IgD-negative memory B cell (primary cell): ENCODE data around the gene KRTAP2-4. TPM values are rescaled to one million over a fixed set of nuclear protein-coding genes. Genes with fewer than 3 reads are reported as not detected.
"Not testable (repeated sequence)": the region's sequence is repeated elsewhere in the genome, so short reads cannot be mapped to it uniquely, and the experiment has no call there.

Experiments used
- H3K27ac Mint-ChIP-seq, 3 donors: one replicate each; pipeline ENCODE4 v1.8.0; 2020 to 2022; ENCODE audit warnings: mild to moderate bottlenecking in 3 of 3, mixed read lengths in 3 of 3, moderate library complexity in 1 of 3
- H3K27me3 Mint-ChIP-seq: one replicate; pipeline ENCODE4 v1.8.0; 2021; ENCODE audit warnings: mixed read lengths
- H3K36me3 Mint-ChIP-seq: one replicate; pipeline ENCODE4 v1.8.0; 2020; ENCODE audit warnings: mild to moderate bottlenecking, mixed read lengths
- H3K4me1 Mint-ChIP-seq, 3 donors: one replicate each; pipeline ENCODE4 v1.8.0; 2020 to 2022; ENCODE audit warnings: mixed read lengths in 3 of 3, mild to moderate bottlenecking in 1 of 3
- H3K4me3 Mint-ChIP-seq, 4 donors: one replicate each; pipeline ENCODE4 v1.8.0; 2020 to 2022; ENCODE audit warnings: mild to moderate bottlenecking in 4 of 4, mixed read lengths in 4 of 4, moderate library complexity in 3 of 4
- H3K9me3 Mint-ChIP-seq, 3 donors: one replicate each; pipeline ENCODE4 v1.8.0; 2020 to 2021; ENCODE audit warnings: mixed read lengths in 3 of 3, mild to moderate bottlenecking in 1 of 3
- polyA plus RNA-seq: library from polyadenylated mRNA; unstranded; fragments of 300-500 nt; fragmentation: Illumina TruSeq; gene quantifications from one replicate; pipeline ENCODE4 v1.2.3, GENCODE V29; 2021

Gene KRTAP2-4
- polyA plus RNA-seq, 1 donor from 2014 or later, result not detected

DNA sequence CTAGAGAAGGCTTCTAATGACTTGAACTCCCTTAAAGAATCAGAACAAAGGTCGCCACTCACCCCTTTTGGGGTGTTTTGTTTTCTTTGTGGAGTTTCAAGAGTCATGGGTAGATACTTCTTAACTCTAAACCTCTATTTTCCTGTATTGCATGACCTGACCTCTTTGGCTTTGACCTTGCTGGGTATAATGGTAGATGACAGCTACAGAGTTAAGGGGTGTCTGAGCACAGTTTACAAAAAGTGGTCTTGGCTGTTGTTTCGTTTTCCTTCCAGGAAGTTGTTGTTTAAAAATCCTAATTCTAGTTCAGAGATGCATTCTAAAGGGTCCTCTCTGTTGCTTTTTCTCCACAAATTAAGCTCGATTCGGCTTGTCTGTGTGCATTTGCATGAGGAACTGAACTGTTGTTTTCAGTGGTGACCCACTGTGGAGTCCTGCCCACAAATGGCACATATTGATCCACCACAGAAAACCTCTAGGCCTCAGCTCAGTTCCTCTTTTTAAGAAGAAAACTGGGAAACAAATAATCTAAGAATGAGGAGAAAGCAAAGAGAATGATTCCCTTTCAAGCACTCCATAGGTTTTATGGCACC is 23.2 kb upstream of the KRTAP2-4 start:
- H3K4me3 Mint-ChIP-seq, H3K9me3 Mint-ChIP-seq, H3K36me3 Mint-ChIP-seq, H3K4me1 Mint-ChIP-seq, H3K27ac Mint-ChIP-seq: not testable (repeated sequence)
- peaks cover 14% of the 10 kb centered on the region for H3K27me3 Mint-ChIP-seq

- H3K27me3 Mint-ChIP-seq, result peaks cover 16% of the 10 kb centered on the region
- not testable (repeated sequence) for H3K4me1 Mint-ChIP-seq, H3K36me3 Mint-ChIP-seq, H3K4me3 Mint-ChIP-seq, H3K9me3 Mint-ChIP-seq
- peak within 1 kb of the TSS in 1 of 3 donors; percentile 6 for H3K27ac Mint-ChIP-seq
These were observed 18.6 kb upstream of the KRTAP2-4 start, which contains the start of gene KRTAP4-7 for GRCh38 chr17:41084100-41084856. Gene KRTAP4-7, plus strand, starts transcription at chr17:41084150. Its CDS starts 57 bp downstream, at chr17:41084207.

- H3K4me3 Mint-ChIP-seq, H3K9me3 Mint-ChIP-seq, H3K27ac Mint-ChIP-seq, H3K36me3 Mint-ChIP-seq, H3K4me1 Mint-ChIP-seq: not testable (repeated sequence)
- peaks cover 17% of the 10 kb centered on the region for H3K27me3 Mint-ChIP-seq
These were observed 17.7 kb upstream of the KRTAP2-4 start for GRCh38 chr17:41083427-41083826.

GRCh38 chr17:41082626-41083025 is 16.9 kb upstream of the KRTAP2-4 start:
- peaks cover 16% of the 10 kb centered on the region for H3K27me3 Mint-ChIP-seq
- H3K36me3 Mint-ChIP-seq, result no peaks in the 10 kb centered on the region
- H3K4me1 Mint-ChIP-seq, result no peaks in the 10 kb centered on the region
- no peak overlapping the region for H3K27ac Mint-ChIP-seq
- peaks cover 0 to 5% (median 0%) of the 10 kb centered on the region in 3 donors for H3K9me3 Mint-ChIP-seq
- no peak overlapping the region for H3K4me3 Mint-ChIP-seq

GRCh38 chr17:41076788-41077187 is 11.1 kb upstream of the KRTAP2-4 start:
- Mint-ChIP-seq H3K4me1 (no peaks in the 10 kb centered on the region), H3K27me3 (peaks cover 9% of the 10 kb centered on the region), H3K4me3 (no peak overlapping the region), H3K9me3 (peaks cover 0 to 5% (median 0%) of the 10 kb centered on the region in 3 donors), H3K36me3 (no peaks in the 10 kb centered on the region), H3K27ac (no peak overlapping the region)

DNA sequence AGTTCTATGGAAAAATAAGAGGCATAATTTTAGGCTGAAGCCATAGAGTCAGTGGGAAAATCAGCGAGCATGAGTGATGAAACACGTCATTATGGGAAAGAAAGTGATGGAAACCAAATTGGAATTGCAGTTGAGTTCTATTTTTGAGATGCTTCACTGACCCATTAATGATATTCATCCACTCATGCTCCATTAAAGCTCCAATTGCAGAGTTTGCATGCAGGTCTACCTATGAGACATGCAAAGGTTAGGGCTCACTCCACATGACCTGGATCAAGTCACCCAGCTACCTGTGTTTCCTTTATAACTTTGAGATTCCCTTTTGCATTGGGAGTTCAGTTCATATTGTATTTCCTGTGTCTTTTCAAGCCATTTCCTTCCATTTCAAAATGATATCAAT is 8.0 kb upstream of the KRTAP2-4 start:
- Mint-ChIP-seq H3K4me3 (no peak overlapping the region), H3K4me1 (no peaks in the 10 kb centered on the region), H3K27ac (no peak overlapping the region)

DNA sequence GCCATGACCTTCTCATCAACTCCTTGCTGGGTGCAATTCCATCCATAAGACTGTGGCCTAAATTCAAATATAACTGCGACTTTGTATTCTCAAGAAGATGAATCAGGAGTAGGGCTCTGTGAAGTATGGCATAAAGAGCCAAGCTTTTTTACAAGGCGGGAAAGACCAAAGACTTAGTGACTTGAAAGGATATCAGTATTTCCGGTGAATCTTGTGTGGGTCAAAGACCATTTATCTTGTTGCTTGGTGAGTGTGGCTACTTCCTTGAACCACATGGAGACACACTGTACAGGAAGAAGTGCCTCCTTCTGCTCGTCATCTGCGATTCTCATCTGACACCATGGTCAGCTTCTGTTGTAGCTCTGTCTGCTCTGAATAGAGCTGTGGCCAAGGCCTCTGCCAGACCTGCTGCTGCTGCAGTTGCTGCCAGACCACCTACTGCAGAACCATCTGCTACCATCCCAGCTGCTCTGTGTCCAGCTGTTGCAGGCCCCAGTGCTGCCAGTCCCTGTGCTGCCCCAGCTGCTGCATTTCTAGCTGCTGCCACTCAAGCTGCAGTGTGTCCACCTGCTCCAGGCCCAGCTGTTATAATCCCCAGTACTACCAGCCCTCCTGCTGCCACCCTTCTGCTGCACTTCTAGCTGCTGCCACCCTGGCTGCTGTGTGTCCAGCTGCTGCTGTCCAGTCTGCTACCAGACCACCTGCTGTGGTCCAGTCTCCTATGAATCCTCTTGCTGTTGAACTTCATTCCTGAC is 6.1 kb upstream of the KRTAP2-4 start:
- H3K9me3 Mint-ChIP-seq, result peaks cover 0 to 5% (median 2%) of the 10 kb centered on the region in 3 donors
- no peaks in the 10 kb centered on the region for H3K4me1 Mint-ChIP-seq
- peaks cover 5% of the 10 kb centered on the region for H3K27me3 Mint-ChIP-seq
- H3K36me3 Mint-ChIP-seq, result no peaks in the 10 kb centered on the region
- H3K27ac Mint-ChIP-seq, result no peak overlapping the region
- H3K4me3 Mint-ChIP-seq, result peak overlapping the region in 1 of 4 donors; percentile 40

More for the DNA sequence above, 8.0 kb upstream of the KRTAP2-4 start:
- Mint-ChIP-seq H3K27me3 (peaks cover 5% of the 10 kb centered on the region), H3K36me3 (no peaks in the 10 kb centered on the region), H3K9me3 (peaks cover 0 to 5% (median 2%) of the 10 kb centered on the region in 3 donors)

DNA sequence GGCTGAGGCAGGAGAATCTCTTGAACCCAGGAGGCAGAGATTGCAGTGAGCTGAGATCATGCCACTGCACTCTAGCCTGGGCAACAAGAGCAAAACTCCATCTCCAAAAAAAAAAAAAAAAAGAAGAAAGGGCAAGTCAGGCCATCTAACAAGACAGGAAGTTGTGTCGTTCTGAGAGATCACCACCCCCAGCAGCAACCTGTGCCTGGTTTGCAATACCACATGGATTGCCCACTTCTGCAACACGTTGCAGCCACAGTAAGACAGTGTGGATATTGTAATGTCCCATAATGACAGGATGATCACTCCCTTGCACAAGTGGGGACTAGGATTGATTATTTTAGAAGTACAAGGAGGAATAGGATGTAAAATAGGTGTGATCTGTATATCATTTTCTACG is 3.4 kb upstream of the KRTAP2-4 start:
- Mint-ChIP-seq H3K36me3 (no peaks in the 10 kb centered on the region), H3K27ac (no peak overlapping the region), H3K27me3 (no peaks in the 10 kb centered on the region), H3K4me1 (no peaks in the 10 kb centered on the region), H3K4me3 (no peak overlapping the region), H3K9me3 (peaks cover 0 to 2% (median 0%) of the 10 kb centered on the region in 3 donors)

GRCh38 chr17:41067281-41067680 is 1.6 kb upstream of the KRTAP2-4 start:
- Mint-ChIP-seq H3K4me1 (no peaks in the 10 kb centered on the region), H3K27ac (no peak overlapping the region), H3K9me3 (peaks cover 0 to 2% (median 0%) of the 10 kb centered on the region in 3 donors), H3K27me3 (no peaks in the 10 kb centered on the region), H3K4me3 (no peak overlapping the region), H3K36me3 (no peaks in the 10 kb centered on the region)

- H3K4me3 Mint-ChIP-seq, H3K9me3 Mint-ChIP-seq, H3K4me1 Mint-ChIP-seq, H3K27ac Mint-ChIP-seq, H3K27me3 Mint-ChIP-seq, H3K36me3 Mint-ChIP-seq: not testable (repeated sequence)
These were observed 526 bp downstream of the KRTAP2-4 start for GRCh38 chr17:41065016-41065689.

DNA sequence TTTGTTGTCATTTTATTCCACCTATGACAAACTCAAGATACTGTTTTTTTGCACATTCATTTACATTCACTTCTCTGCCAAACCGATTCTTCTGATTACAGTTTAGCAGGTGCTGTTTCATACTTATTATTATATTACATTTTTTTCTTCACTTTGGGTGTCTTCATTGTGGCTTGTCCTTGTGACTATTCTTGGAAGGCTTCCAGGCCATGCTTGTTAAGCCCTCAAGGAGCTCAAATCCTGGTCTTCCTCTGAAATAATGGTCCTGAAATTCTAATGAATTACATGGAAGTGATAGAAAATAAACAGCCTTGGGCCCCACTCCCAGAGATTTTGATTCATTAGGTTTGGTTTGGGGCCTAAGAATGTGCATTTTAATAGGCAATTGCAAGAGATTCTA is 1.4 kb downstream of the KRTAP2-4 start:
- Mint-ChIP-seq H3K36me3 (no peaks in the 10 kb centered on the region), H3K4me3 (no peak overlapping the region), H3K27ac (no peak overlapping the region)

DNA sequence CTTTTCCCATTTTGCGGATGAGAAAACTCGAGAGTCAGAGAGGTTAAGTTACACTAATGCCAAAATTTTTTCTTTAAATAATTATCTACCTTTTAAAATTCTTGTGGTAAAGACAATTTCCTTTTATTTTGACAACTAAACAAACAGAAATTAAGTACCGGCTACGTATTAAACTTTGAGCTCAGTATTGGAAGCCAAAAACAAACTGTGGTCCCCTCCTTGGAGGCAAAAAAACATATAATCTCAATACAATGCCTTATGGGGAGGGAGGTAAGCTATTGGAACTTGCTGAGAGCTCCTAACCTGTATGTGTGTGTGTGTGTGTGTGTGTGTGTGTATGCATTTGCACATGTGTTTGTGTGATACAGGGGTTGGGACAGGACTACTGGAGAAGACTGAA is 2.2 kb downstream of the KRTAP2-4 start:
- Mint-ChIP-seq H3K36me3 (no peaks in the 10 kb centered on the region), H3K4me1 (no peaks in the 10 kb centered on the region), H3K4me3 (no peak overlapping the region), H3K9me3 (no peaks in the 10 kb centered on the region), H3K27me3 (peaks cover 16% of the 10 kb centered on the region), H3K27ac (no peak overlapping the region)

More for the DNA sequence above, 1.4 kb downstream of the KRTAP2-4 start:
- H3K9me3 Mint-ChIP-seq, result no peaks in the 10 kb centered on the region
- H3K4me1 Mint-ChIP-seq, result no peaks in the 10 kb centered on the region
- H3K27me3 Mint-ChIP-seq, result peaks cover 12% of the 10 kb centered on the region

DNA sequence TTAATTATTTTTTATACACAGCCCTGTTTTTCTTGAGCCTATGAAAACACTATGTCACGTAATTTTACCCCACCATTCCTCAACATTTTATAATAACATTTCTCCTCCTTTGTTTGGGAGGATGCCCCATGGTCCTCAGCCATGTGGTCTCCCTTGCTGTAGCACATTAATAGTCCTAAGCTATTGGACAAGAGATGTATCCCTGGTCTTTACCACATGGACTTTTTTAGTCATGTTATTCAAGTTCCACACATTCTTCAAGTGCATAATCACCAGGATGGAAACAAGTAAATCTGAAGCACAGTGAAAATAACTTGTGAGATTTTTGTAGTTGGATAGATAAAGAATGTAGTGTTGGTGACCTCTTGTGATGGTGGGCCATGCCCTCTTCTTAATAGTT is 3.7 kb downstream of the KRTAP2-4 start:
- Mint-ChIP-seq H3K27me3 (peaks cover 16% of the 10 kb centered on the region), H3K4me1 (no peaks in the 10 kb centered on the region)

GRCh38 chr17:41060052-41060604 is 5.6 kb downstream of the KRTAP2-4 start, which contains the start of gene KRTAP2-3:
Gene KRTAP2-3, minus strand, starts transcription at chr17:41060114. Its CDS starts 64 bp downstream, at chr17:41060050.
- no peaks in the 10 kb centered on the region for H3K36me3 Mint-ChIP-seq

More for the DNA sequence above, 3.7 kb downstream of the KRTAP2-4 start:
- Mint-ChIP-seq H3K4me3 (no peak overlapping the region), H3K36me3 (no peaks in the 10 kb centered on the region), H3K27ac (no peak overlapping the region), H3K9me3 (peaks cover 0 to 3% (median 2%) of the 10 kb centered on the region in 3 donors)

More at GRCh38 chr17:41060052-41060604, 5.6 kb downstream of the KRTAP2-4 start, which contains the start of gene KRTAP2-3:
- Mint-ChIP-seq H3K9me3 (peaks cover 1 to 3% (median 2%) of the 10 kb centered on the region in 3 donors), H3K27ac (no peak within 1 kb of the TSS), H3K4me1 (no peaks in the 10 kb centered on the region), H3K4me3 (no peak within 1 kb of the TSS), H3K27me3 (peaks cover 17% of the 10 kb centered on the region)
